DMS79 (cell line): Measurements from ENCODE around the gene PARD3.

Experiments used
- DNase-seq: peaks from one replicate; lab custom pipeline; 2025; lab: John Stamatoyannopoulos, UW

PARD3 gene

GRCh38 chr10:34213805-34214197 lies 601.3 kb downstream of the PARD3 start:
- no peak for DNase-seq

GRCh38 chr10:34213193-34213804 lies 601.8 kb downstream of the PARD3 start:
- DNase-seq, result no peak

GRCh38 chr10:34207343-34207742 lies 607.8 kb downstream of the PARD3 start:
- DNase-seq, result no peak

- no peak for DNase-seq
Observed at GRCh38 chr10:34206935-34207268, 608.2 kb downstream of the PARD3 start.

- no peak for DNase-seq
Observed at GRCh38 chr10:34206078-34206934, 608.8 kb downstream of the PARD3 start.

GRCh38 chr10:34205452-34205851 lies 609.6 kb downstream of the PARD3 start:
- no peak for DNase-seq

- no peak for DNase-seq
Observed at GRCh38 chr10:34203966-34204630, 611.0 kb downstream of the PARD3 start.

- DNase-seq, result no peak
Observed at GRCh38 chr10:34200355-34200901, 614.7 kb downstream of the PARD3 start.

- no peak for DNase-seq
Observed at GRCh38 chr10:34198953-34199352, 616.1 kb downstream of the PARD3 start.

GRCh38 chr10:34196058-34196433 lies 619.0 kb downstream of the PARD3 start:
- no peak for DNase-seq

GRCh38 chr10:34195364-34196057 lies 619.6 kb downstream of the PARD3 start:
- no peak for DNase-seq

- no peak for DNase-seq
Observed at GRCh38 chr10:34193931-34194626, 621.0 kb downstream of the PARD3 start.

- no peak for DNase-seq
Observed at GRCh38 chr10:34192646-34193045, 622.5 kb downstream of the PARD3 start.

- no peak for DNase-seq
Observed at GRCh38 chr10:34191406-34191805, 623.7 kb downstream of the PARD3 start.

GRCh38 chr10:34190580-34190979 lies 624.5 kb downstream of the PARD3 start:
- DNase-seq, result no peak

- DNase-seq, result no peak
Observed at GRCh38 chr10:34189830-34190229, 625.3 kb downstream of the PARD3 start.

- DNase-seq, result no peak
Observed at GRCh38 chr10:34188221-34188620, 626.9 kb downstream of the PARD3 start.

GRCh38 chr10:34187201-34187600 lies 627.9 kb downstream of the PARD3 start:
- no peak for DNase-seq

GRCh38 chr10:34186745-34187144 lies 628.4 kb downstream of the PARD3 start:
- no peak for DNase-seq

GRCh38 chr10:34185998-34186397 lies 629.1 kb downstream of the PARD3 start:
- no peak for DNase-seq

GRCh38 chr10:34184939-34185386 lies 630.1 kb downstream of the PARD3 start:
- DNase-seq, result no peak

GRCh38 chr10:34184397-34184796 lies 630.7 kb downstream of the PARD3 start:
- no peak for DNase-seq
